HTERT RPE-1 (cell line): ENCODE results near the gene CSRNP2.
"Not testable (repeated sequence)": the region's sequence is repeated elsewhere in the genome, so short reads cannot be mapped to it uniquely, and the experiment has no call there.

ENCODE experiments used
- in situ Hi-C: fragments of 300-500 bp; cut with MboI; formaldehyde crosslinking; loops from 4 replicates; pipeline ENCODE4 v1.14.3; 2020; ENCODE audit warnings: low sequenced_read_pairs

The CSRNP2 gene

DNA sequence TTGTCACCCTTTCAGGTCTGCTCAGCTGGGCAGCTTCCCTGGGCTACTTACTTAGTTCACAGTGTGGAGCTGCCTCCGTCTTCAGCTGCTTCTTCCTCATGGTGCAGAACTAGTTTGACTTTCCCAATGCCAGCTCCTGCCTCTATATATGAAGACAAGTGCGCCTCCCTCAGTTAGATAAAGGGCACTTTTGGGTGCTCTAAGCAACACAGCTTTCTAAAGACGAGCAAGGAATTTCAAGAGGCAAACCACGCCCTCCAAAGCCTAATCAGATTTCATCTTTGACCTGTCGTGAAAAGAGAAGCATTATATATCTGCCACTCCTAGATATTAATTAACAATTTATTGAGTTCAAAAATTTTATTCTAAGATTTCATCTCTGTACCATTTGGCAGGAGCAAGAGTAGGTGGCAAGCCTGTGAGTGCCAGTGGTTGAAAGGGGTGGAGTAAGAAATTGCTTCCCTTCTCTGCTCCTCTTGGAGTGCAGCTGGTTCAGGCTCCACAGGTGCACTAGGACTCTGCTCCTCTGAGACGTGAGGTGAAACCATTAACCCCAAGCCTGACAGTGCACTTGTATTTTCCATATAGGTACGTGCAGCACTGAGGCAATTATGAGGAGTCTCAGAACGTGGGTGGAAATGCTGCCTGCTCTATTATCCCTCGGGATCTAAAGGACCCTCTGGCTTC is 55.1 kb downstream of the CSRNP2 start:
- in situ Hi-C loops: no loop called here

DNA sequence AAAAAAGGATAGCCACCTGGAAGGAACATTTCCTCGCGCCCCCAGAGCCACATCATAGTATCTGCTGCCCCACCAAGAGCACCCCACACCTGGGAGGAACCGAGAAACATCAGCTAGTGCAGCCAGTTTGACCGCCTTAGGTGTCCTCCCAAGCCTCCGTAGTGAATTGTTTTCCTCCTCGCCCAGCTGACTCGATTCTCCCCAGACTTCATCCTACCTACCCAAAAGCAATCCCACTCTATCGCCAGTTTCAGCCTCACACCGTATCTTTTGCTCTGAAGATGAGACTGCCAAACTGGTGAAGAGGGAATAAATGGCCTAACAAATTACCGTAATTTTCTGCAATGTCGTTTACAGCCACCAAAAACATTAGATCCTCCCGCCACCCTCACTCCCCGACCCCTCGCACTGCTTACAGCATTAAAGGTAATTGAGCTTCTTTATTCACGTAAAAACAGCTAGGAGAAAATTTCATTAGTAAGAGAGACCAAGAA is 56.0 kb downstream of the CSRNP2 start:
- in situ Hi-C loops: no loop called here

DNA sequence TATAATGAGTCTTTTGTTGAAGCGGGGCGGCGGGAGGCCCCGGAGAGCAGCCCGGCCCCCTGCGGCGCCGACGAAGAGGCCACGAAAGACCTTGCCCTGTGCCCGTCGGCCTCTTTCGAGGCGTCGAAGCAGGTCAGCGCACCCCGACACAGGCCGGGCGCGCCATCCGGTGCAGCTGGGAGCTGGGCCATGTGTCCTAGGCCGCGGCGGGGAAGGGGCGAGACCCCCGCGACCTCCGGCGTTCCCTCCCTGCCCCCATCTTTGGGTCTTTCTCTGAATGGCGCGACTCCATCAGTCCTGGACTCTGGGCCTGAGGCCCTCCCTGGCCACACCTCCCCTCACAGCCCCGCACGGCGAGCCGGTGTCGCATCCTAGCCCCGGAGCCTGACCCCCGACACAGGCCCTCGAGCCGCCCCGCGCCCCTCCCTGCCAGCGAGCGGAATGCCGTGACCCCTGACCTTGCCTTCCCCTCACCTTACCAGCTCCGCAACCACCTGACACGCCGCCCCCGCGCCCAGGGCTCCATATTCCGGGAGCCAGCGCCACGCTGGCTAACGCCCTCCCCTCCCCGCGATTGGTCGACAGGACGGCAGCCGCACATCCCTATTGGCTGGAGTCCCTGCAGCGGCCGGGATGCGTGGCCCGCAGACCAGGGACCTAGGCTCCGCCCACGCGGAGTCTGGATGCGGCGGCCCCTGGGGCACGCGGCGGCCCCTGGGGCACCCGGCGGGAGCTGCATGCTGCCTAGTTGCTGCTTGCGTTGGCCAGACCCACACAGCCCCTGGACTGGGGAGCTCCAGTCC is 57.4 kb downstream of the CSRNP2 start, which contains the start of gene SLC11A2:
Gene SLC11A2 (minus strand): TSS at position 549 of the 803 bp plus-strand sequence. CDS start 15,656 bp downstream, outside the sequence.
- in situ Hi-C loops: no loop called here

DNA sequence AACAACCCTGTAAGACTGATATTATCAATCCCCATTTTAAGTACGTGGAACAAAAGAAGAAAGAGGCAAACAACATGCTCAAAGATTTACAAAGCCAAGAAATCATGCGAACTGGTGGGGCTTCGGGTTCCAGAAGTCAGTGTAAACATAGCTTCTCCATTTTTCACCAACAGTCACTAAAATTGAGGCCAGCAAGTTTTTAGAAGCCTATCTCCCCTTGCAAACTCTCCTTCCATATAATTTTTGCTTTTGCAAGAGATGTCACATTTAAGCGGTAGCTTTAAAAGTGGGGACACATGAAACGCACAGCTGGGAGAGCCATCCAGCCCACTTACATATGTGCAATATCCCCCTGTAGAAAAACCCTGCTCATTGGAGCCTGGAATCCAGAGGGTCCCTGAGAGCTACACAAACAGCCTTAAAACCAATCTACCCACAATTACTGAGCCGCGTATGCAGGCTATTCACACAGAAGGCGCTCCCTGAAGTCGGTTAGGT is 58.0 kb downstream of the CSRNP2 start:
- in situ Hi-C loops: no loop called here

DNA sequence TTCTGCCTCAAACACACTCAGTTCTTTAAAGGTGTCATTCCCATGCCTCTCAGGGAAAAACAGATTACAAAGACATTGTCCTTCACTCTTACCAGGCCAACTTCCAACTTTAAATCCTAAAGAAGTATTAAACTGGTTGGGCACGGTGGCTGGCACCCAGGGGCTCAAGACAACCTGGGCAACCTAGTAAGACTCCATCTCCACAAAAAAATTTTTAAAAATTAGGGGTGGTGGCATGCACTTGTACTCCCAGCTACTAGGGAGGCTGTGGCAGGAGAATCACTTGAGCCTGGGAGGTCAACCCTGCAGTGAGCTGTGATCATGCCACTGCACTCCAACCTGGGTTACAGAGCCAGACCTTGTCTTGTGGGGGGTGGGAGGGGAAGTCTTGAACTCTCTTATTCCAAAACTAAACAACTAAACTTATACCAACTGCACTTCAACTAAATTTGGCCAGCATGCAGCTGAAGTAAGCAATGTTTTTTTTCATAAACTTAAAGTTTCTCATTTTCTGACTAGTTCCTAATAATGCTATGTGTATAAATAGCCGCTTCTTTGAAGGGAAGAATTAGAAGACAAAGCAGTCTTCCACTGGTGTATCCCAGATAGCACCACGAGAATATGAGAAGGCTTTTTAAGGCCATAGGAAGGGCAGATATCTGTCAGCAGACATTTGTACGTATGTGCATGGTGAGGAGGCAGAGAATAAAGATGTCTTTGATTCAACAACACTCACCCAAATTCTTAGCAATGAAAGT is 59.6 kb downstream of the CSRNP2 start:
- in situ Hi-C loops: no loop called here

DNA sequence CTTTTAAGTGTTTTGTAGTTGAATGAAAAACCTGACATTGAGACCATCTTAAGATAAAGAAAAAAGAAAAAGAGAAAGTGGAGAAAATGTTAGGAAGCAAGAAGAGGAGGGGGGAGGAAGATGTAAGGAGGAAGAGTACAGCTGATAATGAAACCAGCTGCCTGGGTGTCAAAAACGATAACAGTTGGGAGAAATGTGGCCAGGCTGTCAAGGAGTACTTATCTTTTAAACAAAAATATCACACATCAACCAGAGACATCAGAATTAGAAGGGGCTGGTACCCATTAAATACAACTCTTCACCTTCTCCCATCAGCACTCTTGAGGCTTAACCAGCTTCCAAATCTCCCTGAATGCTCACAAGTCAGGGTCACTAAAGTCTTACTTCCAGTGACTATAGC is 61.7 kb downstream of the CSRNP2 start:
- in situ Hi-C loops: no loop called here

DNA sequence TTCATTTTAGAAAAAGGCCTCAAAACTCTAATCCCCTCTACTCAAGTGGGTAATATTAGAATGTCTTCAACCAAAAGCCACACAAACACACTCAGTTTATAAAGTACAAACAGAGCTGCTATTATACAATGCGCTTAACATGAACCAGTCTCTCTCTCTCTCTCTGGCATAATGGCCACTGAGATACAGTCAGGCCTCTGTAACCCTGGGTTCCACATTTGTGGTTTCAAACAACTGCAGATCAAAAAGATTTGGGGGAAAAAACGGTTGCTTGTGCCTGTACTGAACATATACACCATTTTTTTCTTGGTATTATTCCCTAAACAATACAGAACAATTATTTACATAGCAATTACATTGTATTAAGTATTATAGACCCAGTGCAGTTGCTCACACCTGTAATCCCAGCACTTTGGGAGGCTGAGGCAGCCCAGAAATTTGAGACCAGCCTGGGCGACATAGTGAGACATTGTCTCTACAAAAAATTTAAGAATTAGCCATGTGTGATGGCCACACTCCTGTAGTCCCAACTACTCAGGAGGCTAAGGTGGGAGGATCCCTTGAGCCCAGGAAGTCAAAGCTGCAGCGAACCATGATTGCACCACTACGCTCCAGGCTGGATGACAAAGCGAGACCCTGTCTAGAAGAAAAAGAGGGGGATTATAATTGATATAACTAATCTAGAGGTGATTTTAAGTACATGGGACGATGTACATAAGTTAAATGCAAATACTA is 62.8 kb downstream of the CSRNP2 start:
- in situ Hi-C loops: no loop called here

DNA sequence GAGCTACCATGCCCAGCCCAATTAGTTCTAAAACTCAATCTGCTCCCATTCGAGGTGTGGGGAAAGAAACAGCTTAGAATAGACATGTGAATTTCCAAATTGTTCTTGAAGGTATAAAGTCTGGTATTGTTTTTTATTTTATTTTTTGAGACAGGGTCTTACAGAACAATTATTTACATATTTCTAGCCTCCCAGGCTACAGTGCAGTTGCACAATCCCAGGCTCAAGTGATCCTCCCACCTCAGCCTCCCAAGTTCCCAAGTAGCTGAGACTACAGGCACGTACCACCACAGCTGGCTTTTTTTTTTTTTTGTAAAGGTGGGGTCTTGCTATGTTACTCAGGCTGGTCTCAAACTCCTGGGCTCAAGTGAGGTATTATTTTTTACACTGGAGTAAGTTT is 63.5 kb downstream of the CSRNP2 start:
- in situ Hi-C loops: no loop called here

DNA sequence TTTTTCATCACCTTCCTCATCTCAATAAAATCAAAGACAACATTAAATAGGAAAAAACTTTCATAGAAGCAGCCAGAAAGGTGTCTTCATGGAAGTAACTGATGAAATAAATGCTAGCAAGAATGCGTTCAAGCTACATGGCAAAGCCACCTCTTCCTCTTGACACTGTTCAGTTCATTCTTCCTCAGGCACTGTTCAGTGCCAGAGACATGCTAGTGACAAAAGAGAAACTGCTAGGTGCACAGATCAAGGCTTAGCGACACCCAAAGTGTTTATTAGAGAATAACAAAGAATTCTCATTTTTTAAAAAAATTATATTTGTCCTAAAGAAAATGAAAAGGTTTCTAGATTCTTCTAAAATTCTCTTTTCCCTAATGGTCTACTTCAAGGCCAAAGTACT is 64.4 kb downstream of the CSRNP2 start:
- in situ Hi-C loops: no loop called here

DNA sequence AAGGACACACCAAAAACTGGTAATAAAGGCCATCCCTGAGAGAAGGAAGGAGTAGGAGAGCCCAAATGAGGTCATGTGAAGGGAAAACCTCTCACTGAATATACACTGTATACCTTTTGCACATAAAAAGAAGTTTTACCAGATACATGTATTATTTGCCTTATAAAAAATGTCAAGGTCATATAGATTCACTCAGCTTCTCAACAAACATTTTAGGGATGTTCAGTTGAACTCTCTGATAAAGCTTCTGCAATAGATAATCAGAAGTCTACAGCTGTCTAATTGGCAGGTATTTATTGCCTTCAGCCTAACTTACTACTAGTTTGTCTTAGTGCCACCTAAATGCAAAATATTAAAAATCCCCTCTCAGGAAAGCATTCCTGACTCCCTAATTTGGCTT is 65.9 kb downstream of the CSRNP2 start:
- in situ Hi-C loops: no loop called here

DNA sequence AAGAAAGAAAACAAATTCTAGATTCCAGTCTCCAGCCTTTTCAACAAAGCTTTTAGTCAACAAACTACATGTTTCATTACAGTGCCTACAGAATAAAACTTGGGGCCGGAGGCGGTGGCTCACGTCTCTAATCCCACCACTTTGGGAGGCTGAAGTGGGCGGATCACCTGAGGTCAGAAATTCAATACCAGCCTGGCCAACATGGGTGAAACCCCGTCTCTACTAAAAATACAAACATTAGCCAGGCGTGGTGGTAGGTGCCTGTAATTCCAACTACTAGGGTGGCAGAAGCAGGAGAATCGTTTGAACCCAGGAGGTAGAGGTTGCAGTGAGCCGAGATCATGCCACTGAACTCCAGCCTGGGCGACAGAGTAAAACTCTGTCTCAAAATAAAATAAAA is 68.9 kb downstream of the CSRNP2 start:
- in situ Hi-C loops: not testable (repeated sequence)

DNA sequence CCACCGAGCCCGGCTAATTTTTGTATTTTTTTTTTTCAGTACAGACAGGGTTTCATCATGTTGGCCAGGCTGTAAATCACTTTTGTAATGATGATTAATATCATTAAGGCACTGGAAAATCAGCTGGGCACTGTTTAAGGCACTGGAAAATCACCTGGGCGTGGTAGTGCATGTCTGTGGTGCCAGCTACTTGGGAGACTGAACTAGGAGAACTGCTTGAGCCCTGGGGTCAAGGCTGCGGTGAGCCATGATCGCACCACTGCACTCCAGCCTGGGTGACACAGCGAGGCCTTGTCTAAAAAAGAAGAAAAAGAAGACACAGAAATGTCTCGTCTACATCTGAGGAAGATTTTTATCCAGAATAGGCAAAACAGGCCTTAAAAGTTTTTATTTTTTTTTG is 70.0 kb downstream of the CSRNP2 start:
- in situ Hi-C loops: no loop called here

DNA sequence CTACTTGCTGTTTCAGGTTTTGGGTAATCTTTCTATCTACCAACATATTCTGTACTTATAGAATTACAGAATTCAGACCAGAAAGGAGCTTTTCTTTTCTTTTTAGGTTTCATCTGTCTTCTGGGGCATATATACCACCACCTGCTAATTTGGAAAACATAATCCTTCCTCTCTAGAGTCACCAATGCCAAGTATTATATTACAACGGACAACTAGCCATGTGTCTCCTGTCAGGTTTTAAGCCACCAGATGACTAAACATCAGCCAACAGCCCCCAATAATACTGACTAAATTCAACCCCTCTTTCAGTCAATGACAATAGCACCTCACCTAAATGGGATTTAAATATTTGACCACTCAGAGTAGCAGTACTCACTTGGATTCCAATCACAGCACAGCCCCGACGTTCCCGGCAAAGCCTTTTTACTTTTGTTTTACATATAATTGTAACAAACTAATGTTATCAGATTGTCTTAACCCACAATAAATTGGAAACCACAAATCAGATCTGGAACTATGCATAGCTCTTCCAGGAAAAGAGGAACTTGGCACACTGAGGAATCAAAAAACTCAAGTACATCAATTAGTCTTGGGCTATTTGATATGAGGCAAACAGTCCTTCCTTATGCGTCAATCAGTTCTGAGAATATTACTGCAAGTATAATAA is 70.7 kb downstream of the CSRNP2 start:
- in situ Hi-C loops: no loop called here

DNA sequence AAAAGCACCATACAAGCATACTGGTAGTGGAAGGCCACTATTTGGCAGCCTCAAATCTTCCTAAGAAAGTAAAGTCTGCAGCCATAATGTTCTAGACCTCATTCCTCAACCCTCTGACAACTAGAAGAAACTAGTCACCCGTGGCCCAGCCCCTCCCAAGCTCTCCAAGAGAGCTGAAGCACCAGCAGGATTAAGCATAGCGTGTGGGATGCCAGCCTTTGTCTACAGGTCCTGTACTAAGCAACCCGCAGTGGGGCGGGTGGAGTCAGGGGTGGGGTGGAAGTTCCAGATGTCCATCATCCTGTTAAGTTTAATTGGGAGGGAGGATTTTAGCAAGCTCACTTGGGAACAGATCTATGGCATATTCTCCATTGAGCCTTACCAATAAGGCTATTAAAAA is 71.4 kb downstream of the CSRNP2 start:
- in situ Hi-C loops: no loop called here
